HG02642 (cell line): ENCODE measurements around the gene PPP1R12C.
"Not testable (repeated sequence)": the region's sequence is repeated elsewhere in the genome, so short reads cannot be mapped to it uniquely, and the experiment has no call there.

Source experiments
- ATAC-seq: cut with Tn5 transposase; IDR thresholded peaks from one replicate; pipeline ENCODE4 v1.9.1; 2021; ENCODE audit warnings: mild to moderate bottlenecking; ENCODE audit not compliant: unreplicated experiment, poor library complexity

The PPP1R12C gene

DNA sequence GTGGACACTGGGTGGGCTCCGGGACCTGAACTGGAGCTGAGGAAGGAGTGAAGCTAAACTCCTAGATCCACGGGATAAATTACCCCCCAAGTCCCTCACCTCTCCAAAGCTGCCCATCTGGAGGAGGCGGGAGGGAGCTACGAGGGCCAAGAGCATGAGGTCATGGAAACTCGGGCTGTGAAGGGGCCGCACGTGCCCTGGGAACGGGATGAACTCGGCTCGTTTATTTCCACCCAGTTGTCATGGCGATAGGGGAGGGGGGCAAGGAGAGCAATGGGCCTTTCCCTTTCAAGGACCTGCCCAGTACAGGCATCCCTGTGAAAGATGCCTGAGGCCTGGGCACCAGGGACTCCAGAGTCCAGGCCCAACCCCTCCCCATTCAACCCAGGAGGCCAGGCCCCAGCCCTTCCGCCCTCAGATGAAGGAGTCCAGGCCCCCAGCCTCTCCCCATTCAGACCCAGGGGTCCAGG is 3.8 kb downstream of the PPP1R12C start:
- ATAC-seq, result no peak

- ATAC-seq, result no peak
Observed at GRCh38 chr19:55112777-55113569, 4.5 kb downstream of the PPP1R12C start.

DNA sequence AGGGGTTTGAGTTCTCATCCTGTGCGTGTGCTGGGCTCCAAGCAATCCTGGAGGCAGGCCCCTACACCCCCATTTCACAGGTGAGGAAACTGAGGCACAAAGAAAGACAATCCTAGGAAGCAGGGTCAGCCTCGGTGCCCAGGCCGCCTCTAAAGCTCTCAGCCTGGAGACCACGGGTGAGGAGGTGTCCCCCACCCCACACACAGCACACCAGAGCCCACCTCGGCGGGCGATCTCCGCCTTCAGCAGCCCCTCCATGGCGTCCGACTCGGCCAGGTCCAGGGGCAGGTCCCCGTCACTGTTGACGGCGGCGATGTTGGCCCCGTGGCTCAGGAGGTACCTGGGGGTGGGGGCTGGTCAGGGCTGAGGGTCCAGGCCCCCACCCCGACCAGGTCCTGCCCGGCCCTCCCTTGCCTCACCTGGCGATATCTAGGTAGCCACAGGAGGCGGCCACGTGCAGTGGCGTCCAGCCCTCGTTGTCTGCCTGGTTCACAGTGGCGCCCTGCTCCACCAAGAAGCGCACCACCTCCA is 5.1 kb downstream of the PPP1R12C start:
- ATAC-seq, result no peak

- ATAC-seq, result no peak
Observed at GRCh38 chr19:55111238-55111831, 6.1 kb downstream of the PPP1R12C start.

- ATAC-seq, result no peak
Observed at GRCh38 chr19:55109527-55110291, 7.7 kb downstream of the PPP1R12C start.

- ATAC-seq, result not testable (repeated sequence)
Observed at GRCh38 chr19:55107252-55107651, 10.2 kb downstream of the PPP1R12C start.

- ATAC-seq, result no peak
Observed at GRCh38 chr19:55106591-55106990, 10.8 kb downstream of the PPP1R12C start.

DNA sequence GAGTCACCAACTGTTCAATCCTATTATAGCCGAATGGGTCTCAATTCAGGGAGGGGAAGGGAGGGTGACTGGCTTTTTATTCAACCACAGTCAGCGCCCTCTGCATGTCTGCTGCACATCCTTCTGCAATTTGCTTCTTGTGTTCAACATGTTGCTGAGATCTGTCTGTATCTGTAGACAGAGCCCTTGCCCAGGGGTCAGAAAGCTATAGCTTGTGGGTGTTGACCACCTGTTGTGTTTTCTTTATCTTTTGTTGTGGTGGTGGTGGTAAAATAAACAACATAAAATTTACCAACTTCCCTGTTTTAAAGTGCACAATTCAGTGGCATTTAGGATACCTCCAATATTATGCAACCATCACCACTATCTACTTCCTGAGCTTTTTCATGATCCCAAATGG is 12.2 kb downstream of the PPP1R12C start:
- no peak for ATAC-seq

DNA sequence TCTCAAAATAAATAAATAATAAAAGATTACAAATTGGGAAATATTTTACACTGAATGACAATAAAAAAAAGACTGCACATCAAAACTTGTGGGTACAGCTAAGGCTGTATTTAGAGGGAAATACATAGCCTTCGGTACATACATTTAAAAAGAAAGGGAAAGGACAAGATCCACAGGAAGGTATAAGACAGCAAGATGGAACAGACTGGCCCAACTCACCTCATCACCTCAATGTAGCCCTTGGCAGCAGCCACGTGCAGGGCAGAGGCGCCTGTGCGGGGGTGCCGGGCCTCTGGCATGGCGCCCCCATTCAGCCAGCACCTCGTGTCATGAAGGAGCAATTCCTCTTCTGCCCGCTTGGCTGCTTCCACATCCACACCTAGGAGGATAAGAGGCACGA is 14.2 kb downstream of the PPP1R12C start:
- ATAC-seq, result no peak

- ATAC-seq, result no peak
Observed at GRCh38 chr19:55101261-55101660, 16.2 kb downstream of the PPP1R12C start.

- ATAC-seq, result no peak
Observed at GRCh38 chr19:55099557-55100506, 17.6 kb downstream of the PPP1R12C start.

DNA sequence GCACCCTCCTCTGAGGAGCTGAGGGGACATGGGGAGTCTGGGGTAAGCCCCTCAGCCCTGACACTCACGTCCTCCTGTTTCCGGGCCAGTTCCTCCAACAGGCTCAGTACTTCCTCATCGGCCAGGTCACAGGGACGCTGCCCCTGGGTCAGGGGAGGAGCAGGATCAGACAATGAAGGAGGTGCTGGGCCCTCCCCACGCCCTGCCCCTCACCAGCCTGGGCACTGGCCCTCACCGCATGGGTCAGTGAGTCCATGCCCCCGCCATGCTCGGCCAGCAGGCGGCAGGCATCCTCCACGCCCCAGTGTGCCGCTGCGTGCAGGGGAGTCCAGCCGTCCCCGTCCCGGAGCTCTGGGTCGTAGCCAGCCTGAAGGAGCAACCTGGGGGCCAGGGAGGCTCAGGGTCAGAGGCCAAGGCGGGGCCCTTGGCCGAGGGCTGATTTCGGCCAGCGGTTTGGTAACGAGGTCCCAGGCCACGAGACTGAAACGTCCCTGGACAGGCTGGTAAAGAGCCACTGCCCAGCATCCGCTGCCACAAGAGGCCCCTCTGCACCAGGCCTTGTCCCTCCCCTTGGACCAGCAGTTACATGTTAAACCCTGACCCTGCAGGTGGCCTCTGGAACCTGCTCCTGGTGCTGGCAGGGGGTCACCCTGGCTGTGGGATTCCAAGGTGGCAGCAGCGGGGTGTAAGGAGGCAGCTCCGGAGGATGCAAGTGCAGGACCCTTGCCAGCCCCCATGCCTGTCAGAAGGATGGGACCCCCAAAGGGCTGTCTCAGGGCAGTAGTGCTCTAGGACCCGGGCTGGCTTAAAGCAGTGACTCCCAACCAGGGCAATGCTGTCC is 18.5 kb downstream of the PPP1R12C start:
- ATAC-seq, result no peak

DNA sequence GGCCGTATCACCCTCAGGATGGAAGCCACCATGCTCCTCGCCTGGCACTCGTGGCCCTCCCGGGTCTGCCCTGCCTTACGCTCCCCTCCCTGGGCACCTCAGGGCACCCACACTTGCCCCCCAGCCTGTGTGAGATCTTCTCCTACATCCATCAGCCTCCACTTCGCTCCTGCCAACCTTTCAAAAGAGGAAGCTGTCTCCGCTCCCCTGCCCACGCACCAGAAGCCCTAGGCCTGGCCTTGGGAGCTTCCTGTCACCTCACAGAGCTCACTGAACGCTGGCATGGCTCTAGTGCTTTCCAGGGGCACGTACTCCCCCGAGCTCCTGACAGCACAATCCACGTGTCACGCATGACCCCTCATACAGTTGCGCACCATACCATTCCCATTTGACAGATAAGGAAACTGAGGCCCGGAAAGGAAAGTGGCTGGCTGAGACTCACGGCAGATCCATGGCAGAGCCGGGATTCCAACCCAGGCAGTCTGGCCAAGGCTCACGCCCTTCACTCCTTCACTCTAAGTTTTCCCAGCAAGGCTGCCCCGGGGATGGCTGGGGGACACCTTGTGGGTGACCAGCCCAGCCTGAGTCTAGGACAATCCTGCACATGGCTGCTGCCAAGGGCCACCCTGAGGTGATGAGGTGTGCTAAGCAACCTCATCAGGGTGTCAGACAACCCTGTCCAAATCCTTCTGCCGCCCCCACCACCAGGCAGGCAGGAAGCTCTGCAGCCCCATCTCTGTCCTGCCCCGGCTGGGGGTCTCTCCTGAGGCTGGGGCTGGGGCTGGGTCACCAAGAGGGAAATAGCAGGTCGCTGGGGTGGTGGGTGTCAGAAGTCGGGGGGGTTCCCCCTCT is 19.3 kb downstream of the PPP1R12C start:
- no peak for ATAC-seq

- no peak for ATAC-seq
Observed at GRCh38 chr19:55096061-55096701, 21.3 kb downstream of the PPP1R12C start.

- ATAC-seq, result no peak
Observed at GRCh38 chr19:55095260-55096060, 22.0 kb downstream of the PPP1R12C start.

GRCh38 chr19:55094456-55095259 is 22.8 kb downstream of the PPP1R12C start:
- ATAC-seq, result no peak
